Skeletal muscle cell (primary cell): Measurements from ENCODE around the gene BCKDK.
"Not testable (repeated sequence)": the region's sequence is repeated elsewhere in the genome, so short reads cannot be mapped to it uniquely, and the experiment has no call there.

Experiments used
- DNase-seq: peaks from one replicate; pipeline ENCODE4 v3.0.0-alpha.2; 2010; ENCODE audit warnings: low read depth
- H3K4me3 ChIP-seq: 2 replicates; pipeline ENCODE4 v1.5.1; 2011; ENCODE audit warnings: low read depth, mild to moderate bottlenecking, control low read depth, low read length, moderate library complexity

BCKDK gene

GRCh38 chr16:31149894-31150890 lies 42.0 kb downstream of the BCKDK start, which contains the start of gene PRSS36:
Gene PRSS36 (minus strand): TSS chr16:31150066. CDS start chr16:31150035, 31 bp downstream.
- H3K4me3 ChIP-seq, result no peak within 1 kb of the TSS
- DNase-seq, result no peak

- not testable (repeated sequence) for DNase-seq, H3K4me3 ChIP-seq
Observed at GRCh38 chr16:31150976-31151375, 42.8 kb downstream of the BCKDK start.

GRCh38 chr16:31157136-31157535 lies 49.0 kb downstream of the BCKDK start:
- no peak for DNase-seq
- no peak overlapping the region for H3K4me3 ChIP-seq
